ENCODE results near the gene SPATS2. TPM values are rescaled to one million over a fixed set of nuclear protein-coding genes. Genes with fewer than 3 reads are reported as not detected.
A peak's percentile ranks its signal among the peaks of the same experiment; 100 is the strongest.

Gene SPATS2
- total RNA-seq, 1 donor from 2014 or later, result 6.2 TPM

GRCh38 chr12:49546481-49546880 lies 179.2 kb downstream of the SPATS2 start:
- intact Hi-C loops (cut with DNase I), result no loop called here
- peak; percentile 51 for DNase-seq (ENCODE audit: low spot score)

GRCh38 chr12:49547090-49547690 lies 179.9 kb downstream of the SPATS2 start:
- no peak for DNase-seq (ENCODE audit: low spot score)
- intact Hi-C loops (cut with DNase I), result no loop called here

- DNase-seq (ENCODE audit: low spot score), result peak; percentile 67
- intact Hi-C loops (cut with DNase I), result loop anchor here (2.0 kb wide), 1 partner anchor 32 kb away; no protein-coding TSS in a partner anchor
Measured at GRCh38 chr12:49548481-49548821, 181.2 kb downstream of the SPATS2 start.

GRCh38 chr12:49548822-49549648 lies 181.8 kb downstream of the SPATS2 start:
- DNase-seq (ENCODE audit: low spot score), result peak; percentile 74
- intact Hi-C loops (cut with DNase I), result loop anchor here (2.0 kb wide), 1 partner anchor 32 kb away; no protein-coding TSS in a partner anchor

- intact Hi-C loops (cut with DNase I), result loop anchor here (2.0 kb wide), 1 partner anchor 31 kb away; no protein-coding TSS in a partner anchor
- DNase-seq (ENCODE audit: low spot score), result peak; percentile 66
Measured at GRCh38 chr12:49549735-49550692, 182.8 kb downstream of the SPATS2 start.

GRCh38 chr12:49550693-49551252 lies 183.5 kb downstream of the SPATS2 start:
- intact Hi-C loops (cut with DNase I), result no loop called here
- peak; percentile 44 for DNase-seq (ENCODE audit: low spot score)

GRCh38 chr12:49552014-49552413 lies 184.8 kb downstream of the SPATS2 start:
- intact Hi-C loops (cut with DNase I), result no loop called here
- DNase-seq (ENCODE audit: low spot score), result peak; percentile 77

GRCh38 chr12:49552425-49552824 lies 185.2 kb downstream of the SPATS2 start:
- no peak for DNase-seq (ENCODE audit: low spot score)
- intact Hi-C loops (cut with DNase I), result no loop called here

- peak; percentile 61 for DNase-seq (ENCODE audit: low spot score)
- intact Hi-C loops (cut with DNase I), result no loop called here
Measured at GRCh38 chr12:49552899-49553298, 185.6 kb downstream of the SPATS2 start.

- intact Hi-C loops (cut with DNase I), result no loop called here
- no peak for DNase-seq (ENCODE audit: low spot score)
Measured at GRCh38 chr12:49553512-49554088, 186.3 kb downstream of the SPATS2 start.

GRCh38 chr12:49554266-49554665 lies 187.0 kb downstream of the SPATS2 start:
- DNase-seq (ENCODE audit: low spot score), result no peak
- intact Hi-C loops (cut with DNase I), result no loop called here

GRCh38 chr12:49555631-49556390 lies 188.5 kb downstream of the SPATS2 start:
- intact Hi-C loops (cut with DNase I), result no loop called here

GRCh38 chr12:49556391-49557186 lies 189.3 kb downstream of the SPATS2 start:
- no peak for DNase-seq (ENCODE audit: low spot score)
- intact Hi-C loops (cut with DNase I), result no loop called here

More at GRCh38 chr12:49555631-49556390, 188.5 kb downstream of the SPATS2 start:
- no peak for DNase-seq (ENCODE audit: low spot score)

- intact Hi-C loops (cut with DNase I), result no loop called here
- no peak for DNase-seq (ENCODE audit: low spot score)
Measured at GRCh38 chr12:49557187-49557916, 190.1 kb downstream of the SPATS2 start.

GRCh38 chr12:49557917-49558215 lies 190.6 kb downstream of the SPATS2 start:
- no peak for DNase-seq (ENCODE audit: low spot score)

GRCh38 chr12:49558526-49558925 lies 191.3 kb downstream of the SPATS2 start:
- no peak for DNase-seq (ENCODE audit: low spot score)
- intact Hi-C loops (cut with DNase I), result no loop called here

More at GRCh38 chr12:49557917-49558215, 190.6 kb downstream of the SPATS2 start:
- intact Hi-C loops (cut with DNase I), result no loop called here

- DNase-seq (ENCODE audit: low spot score), result no peak
Measured at GRCh38 chr12:49559011-49559675, 191.9 kb downstream of the SPATS2 start.

More at GRCh38 chr12:49559011-49559675, 191.9 kb downstream of the SPATS2 start:
- intact Hi-C loops (cut with DNase I), result no loop called here
